ENCODE measurements around the gene PLEKHA7.

DNA sequence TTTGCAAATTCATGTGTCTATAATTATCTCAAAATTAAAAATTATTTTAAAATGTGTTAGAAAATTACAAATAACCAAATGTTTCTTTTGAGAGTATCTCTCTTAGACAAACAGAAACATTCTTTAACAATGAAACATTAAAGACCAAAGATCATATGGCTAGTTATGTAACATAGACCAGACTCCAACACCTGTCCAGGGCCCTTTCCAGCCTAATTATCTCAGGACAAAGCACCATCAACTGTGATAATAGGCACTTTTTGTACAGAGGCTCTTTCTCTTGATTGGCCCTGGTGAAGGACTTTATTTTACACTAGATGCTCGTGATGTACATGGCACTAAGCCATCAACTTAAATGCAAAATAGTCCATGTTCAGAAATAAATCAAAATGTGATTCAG is 5.0 kb upstream of the PLEKHA7 start:
- TF ChIP-seq, protein P1, sequence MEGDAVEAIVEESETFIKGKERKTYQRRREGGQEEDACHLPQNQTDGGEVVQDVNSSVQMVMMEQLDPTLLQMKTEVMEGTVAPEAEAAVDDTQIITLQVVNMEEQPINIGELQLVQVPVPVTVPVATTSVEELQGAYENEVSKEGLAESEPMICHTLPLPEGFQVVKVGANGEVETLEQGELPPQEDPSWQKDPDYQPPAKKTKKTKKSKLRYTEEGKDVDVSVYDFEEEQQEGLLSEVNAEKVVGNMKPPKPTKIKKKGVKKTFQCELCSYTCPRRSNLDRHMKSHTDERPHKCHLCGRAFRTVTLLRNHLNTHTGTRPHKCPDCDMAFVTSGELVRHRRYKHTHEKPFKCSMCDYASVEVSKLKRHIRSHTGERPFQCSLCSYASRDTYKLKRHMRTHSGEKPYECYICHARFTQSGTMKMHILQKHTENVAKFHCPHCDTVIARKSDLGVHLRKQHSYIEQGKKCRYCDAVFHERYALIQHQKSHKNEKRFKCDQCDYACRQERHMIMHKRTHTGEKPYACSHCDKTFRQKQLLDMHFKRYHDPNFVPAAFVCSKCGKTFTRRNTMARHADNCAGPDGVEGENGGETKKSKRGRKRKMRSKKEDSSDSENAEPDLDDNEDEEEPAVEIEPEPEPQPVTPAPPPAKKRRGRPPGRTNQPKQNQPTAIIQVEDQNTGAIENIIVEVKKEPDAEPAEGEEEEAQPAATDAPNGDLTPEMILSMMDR (IDR thresholded peaks at IDR 0.05) = no peak
- TF ChIP-seq POLR2A (IDR thresholded peaks at IDR 0.05) = no peak

All from breast epithelium (tissue), 3 donors.